HG03039 (cell line): ENCODE data around the gene SLC30A5.
"Not testable (repeated sequence)": the region's sequence is repeated elsewhere in the genome, so short reads cannot be mapped to it uniquely, and the experiment has no call there.

Experiments
- ATAC-seq: cut with Tn5 transposase; IDR thresholded peaks from one replicate; pipeline ENCODE4 v1.9.1; 2021; ENCODE audit warnings: mild to moderate bottlenecking, moderate library complexity; ENCODE audit not compliant: unreplicated experiment

SLC30A5 gene

DNA sequence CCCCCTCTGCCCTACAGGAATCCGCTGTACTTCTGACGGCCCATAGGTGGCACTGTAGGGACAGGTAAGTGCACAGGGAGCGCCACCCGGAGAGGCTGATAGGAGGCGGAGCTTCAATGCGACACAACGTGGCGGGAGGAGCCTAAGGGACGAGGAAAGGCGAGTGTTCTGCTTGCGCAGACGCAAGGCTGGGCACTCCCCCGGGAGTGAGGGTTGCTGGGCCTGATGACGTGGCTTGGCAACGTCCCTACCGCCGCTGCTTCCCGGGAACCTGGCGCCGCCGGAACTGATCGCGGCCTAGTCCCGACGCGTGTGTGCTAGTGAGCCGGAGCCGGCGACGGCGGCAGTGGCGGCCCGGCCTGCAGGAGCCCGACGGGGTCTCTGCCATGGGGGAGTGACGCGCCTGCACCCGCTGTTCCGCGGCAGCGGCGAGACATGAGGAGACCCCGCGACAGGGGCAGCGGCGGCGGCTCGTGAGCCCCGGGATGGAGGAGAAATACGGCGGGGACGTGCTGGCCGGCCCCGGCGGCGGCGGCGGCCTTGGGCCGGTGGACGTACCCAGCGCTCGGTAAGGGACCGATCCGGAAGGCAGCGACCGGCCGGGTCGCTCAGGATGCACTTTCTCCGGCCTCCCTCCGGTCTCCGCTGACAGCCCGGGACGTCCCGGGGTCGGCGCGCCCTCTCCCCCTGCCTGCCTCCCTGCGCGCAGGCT, at the start of gene SLC30A5:
Gene SLC30A5 (plus strand): TSS at position 244 of the 712 bp plus-strand sequence. CDS start 242 bp downstream, at position 486.
- ATAC-seq = peak; percentile 98

- ATAC-seq = not testable (repeated sequence)
These were observed 48.6 kb upstream of the SLC30A5 start for GRCh38 chr5:69045213-69045612.

DNA sequence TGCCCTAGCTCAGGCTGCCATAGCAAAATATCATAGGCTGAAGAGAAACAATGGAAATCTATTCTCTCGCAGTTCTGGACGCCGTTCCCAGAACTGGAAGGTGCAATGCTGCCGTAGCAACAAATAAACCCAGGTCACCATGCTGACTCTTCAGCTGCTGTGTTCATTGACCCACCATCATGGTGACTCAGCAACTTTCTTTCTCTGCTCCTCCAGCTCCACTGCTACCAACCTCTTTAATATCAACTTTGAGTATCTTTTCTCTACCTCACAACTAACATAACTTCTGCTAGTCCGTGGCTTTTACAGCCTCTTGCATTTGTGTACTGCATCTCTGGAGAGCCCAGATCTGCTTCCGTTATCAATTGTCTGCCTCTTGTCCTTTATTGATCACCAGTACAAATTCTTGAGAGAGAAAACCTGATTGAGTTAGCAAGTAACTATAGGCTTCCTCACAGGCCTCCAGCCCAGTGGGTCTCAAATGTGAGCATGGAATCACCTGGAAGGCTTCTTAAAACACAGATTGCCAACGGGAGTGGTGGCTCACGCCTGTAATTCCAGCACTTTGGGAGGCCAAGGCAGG, 47.3 kb upstream of the SLC30A5 start:
- ATAC-seq = no peak

- no peak for ATAC-seq
These were observed 45.6 kb upstream of the SLC30A5 start for GRCh38 chr5:69048230-69048629.

- ATAC-seq = no peak
These were observed 44.7 kb upstream of the SLC30A5 start for GRCh38 chr5:69049151-69049550.

- no peak for ATAC-seq
These were observed 44.0 kb upstream of the SLC30A5 start for GRCh38 chr5:69049796-69050195.

- no peak for ATAC-seq
These were observed 43.6 kb upstream of the SLC30A5 start for GRCh38 chr5:69050214-69050613.

DNA sequence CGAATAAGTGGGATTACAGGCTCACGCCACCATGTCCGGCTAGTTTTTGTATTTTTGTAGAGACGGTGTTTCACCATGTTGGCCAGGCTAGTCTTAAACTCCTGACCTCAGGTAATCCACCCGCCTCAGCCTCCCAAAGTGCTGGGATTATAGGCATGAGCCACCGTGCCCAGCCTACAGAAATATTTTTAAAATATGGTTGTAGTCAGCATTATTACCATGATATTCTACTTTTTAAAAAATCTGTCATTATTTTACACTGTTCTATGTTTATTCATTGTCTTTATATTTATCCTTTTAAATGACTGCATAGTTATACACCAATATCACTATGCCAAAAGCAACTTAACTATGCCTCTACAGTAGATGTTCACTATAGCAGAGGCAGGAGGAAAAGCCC, 41.6 kb upstream of the SLC30A5 start:
- no peak for ATAC-seq

- no peak for ATAC-seq
These were observed 18.9 kb upstream of the SLC30A5 start for GRCh38 chr5:69074664-69075521.

DNA sequence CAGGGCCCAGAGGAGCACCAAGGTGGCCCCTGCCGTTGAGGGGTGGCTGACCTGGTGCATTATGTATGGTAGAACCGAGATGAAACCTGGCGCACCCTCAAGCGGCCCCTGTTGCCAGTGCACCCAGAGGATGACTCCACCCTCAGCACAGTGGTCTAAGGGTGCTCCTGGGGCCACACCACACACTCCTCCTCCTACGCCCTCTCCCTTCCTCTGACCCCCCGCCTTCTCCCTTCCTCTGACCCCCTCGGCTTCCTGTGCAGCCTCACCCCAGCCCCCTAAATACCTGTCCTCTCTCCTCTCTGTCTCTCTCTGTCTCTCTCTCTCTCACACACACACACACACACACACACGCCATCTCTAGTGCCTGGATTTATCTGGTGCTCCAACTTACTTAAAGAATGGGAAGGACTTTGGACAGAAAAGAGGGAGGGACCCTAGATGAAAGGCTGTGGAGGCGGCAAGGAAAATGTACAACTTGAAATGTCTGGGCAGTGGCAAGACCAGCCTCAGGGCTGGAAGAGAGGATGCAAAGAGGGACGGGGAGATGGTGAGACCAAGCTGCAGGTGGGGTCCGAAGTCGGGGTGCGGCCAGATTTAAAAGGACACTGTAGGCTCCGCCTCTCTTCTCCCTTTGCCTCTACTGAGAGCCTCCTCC, 18.2 kb upstream of the SLC30A5 start:
- ATAC-seq = no peak

DNA sequence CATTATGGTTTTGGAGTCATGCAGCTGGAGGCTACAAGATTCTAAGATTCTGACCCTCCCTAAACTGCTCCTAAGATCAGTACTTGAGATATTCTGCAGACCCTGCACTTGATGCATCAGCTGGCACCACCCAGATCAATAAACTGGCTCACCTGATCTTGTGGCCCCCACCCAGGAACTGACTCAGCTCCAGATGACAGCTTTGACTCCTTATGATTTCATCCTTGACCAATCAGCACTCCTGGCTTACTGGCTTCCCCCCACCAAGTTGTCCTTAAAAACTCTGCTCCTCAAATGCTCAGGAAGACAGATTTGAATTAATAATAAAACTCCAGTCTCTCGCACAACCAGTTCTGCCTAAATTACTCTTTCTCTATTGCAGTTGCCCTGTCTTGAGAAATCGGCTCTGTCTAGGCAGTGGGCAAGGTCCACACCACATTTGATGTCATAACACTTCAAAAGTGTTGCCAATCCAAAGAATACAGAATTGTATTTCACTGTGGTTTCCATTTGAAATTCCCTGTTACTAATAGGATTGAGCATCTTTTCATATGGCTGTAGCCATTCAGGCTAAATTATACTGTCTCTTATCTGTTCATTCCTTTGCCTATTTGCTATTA, 14.8 kb upstream of the SLC30A5 start:
- ATAC-seq = no peak

DNA sequence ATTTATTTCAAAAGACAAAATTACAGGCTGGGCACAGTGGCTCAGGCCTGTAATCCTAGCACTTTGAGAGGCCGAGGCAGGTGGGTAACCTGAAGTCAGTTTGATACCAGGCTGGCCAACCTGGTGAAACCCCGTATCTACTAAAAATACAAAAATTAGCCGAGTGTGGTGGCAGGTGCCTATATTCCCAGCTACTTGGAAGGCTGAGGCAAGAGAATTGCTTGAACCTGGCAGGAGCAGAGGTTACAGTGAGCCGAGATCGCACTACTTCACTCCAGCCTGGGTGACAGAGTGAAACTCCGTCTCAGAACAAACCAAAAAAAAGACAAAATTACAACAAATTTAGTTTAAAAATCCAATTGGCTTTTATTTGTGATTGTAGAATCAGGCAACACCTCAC, 14.3 kb upstream of the SLC30A5 start:
- ATAC-seq = no peak

GRCh38 chr5:69083412-69083811, 10.4 kb upstream of the SLC30A5 start:
- ATAC-seq = no peak

DNA sequence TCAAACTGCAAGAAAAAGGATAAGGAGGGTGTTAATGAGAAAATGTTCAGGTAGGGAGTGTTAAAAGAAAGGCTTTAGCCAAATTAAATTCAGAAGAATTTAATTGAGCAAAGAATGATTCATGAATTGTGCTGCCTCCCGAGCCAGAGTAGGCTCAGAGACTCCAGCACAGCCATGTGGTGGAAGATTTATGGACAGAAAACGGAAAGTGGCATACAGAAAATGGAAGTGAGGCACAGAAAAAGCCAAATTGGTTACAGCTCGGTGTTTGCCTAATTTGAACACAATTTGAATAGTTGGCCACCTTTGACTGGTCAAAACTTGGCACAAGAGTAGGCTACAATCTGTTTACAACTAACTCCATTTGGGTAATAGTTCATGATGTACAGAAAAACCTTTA, 9.6 kb upstream of the SLC30A5 start:
- ATAC-seq = no peak

DNA sequence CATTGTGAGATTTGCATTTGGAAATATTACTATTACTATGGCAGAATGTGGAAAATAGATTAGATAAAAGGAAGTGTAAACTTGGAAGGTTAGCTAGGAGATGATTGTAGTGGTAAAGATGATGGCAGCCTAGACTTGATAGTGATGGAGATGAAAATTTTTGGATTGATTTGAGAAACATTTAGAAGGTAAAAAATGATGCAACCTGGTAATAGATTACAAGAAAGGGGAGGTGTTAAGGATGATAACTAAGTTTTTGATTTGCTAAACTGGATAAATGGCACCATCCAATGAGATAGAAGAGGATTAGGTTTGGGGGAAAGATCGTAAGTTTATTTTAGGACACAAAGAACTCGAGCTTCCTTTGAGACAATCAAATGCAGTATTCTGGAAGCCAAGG, 8.9 kb upstream of the SLC30A5 start:
- no peak for ATAC-seq

DNA sequence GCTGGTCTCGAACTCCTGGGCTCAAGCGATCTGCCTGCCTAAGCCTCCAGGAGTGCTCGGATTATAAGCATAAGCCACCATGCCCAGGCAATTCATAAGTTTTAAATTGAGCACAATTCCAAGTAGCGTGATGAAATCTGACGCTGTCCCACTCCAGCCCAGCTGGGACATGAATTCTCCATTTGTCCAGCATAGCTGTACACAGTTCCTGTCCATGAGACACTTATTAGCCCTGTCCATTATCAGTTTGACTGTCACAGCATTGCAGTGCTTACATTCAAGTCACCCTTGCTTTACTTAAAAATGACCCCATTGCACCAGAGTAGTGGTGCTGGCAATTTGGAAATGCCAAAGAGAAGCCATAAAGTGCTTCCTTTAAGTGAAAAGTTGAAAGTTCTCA, 7.6 kb upstream of the SLC30A5 start:
- ATAC-seq = no peak

GRCh38 chr5:69088006-69088405, 5.8 kb upstream of the SLC30A5 start:
- not testable (repeated sequence) for ATAC-seq

GRCh38 chr5:69090158-69090557, 3.7 kb upstream of the SLC30A5 start:
- ATAC-seq = no peak

DNA sequence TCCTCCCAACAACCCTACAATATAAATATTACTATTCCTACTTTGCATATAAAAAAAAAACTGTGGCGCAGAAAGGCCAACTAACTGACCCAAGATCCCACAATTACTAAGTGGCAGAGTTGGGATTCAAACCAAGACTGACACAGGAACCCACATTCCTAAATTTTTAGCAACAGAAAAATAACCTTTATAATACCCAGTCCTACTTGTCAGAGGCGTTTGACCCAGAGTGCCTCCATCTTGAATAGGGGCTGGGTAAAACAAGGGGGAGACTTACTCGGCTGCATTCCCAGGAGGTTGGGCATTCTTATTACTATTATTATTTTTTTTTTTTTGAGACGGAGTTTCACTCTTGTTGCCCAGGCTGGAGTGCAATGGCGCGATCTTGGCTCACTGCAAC, 2.0 kb upstream of the SLC30A5 start:
- no peak for ATAC-seq

DNA sequence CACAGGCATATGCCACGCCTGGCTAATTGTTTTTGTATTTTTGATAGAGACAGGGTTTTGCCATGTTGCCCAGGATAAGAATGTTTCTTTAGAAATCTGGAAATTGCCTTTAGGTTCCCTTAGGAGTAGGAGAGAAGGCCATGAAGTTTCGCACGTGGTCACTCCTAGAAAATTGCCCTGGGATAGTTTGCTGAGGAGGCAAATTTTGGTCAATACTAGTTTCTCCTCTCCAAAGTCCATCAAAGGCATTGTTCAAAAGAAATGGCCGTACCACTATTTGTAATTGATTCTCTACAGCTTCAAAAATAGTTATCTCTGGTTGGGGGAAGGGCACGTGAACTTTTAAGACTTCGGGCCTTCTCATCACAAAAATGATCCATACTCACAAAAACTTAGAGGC, 845 bp upstream of the SLC30A5 start:
- no peak for ATAC-seq

GRCh38 chr5:69099302-69099701, 5.5 kb downstream of the SLC30A5 start:
- no peak for ATAC-seq
